K562 (cell line): Measurements from ENCODE around the gene ROBO1. TPM values are rescaled to one million over a fixed set of nuclear protein-coding genes. Genes with fewer than 3 reads are reported as not detected.

Source experiments
- ATAC-seq: fragments of 200-7000 bp; cut with Tn5 transposase; 3 replicates; pipeline ENCODE4 v1.9.1; 2020; ENCODE audit warnings: moderate library complexity
- BruUV-seq: library from RNA; stranded (reverse); fragments of 400-500 nt; replicated peaks from 2 replicates; lab custom pipeline; 2021; lab: Mats Ljungman, UMichigan
- CTCF ChIA-PET: fragments of 300-600 bp; formaldehyde crosslinking; extraction: SDS; loops from one replicate; lab custom pipeline; 2021; ENCODE audit warnings: low intra/inter-chr PET ratio; lab: Yijun Ruan, JAX
- POLR2A ChIA-PET: fragments of 300-600, 350-650 bp; sonication (Branson Sonifier 250); formaldehyde crosslinking; extraction: SDS; loops from one replicate; lab custom pipeline; 2021; ENCODE audit warnings: antibody characterized with exemption, inconsistent platforms; lab: Yijun Ruan, JAX
- DNase-seq, 4 experiments: peaks; one replicate each; pipeline versions ENCODE4 v3.0.0 to v3.0.0-alpha.2; 2011 to 2018; ENCODE audit warnings: low spot score in 3 of 4, mixed read lengths in 3 of 4; ENCODE audit errors: extremely low read depth in 1 of 4
- FAIRE-seq: peaks from 2 replicates; lab custom pipeline; 2011; peaks lifted over from hg19 to GRCh38; lab: Jason Lieb, UNC
- H2AFZ ChIP-seq: 2 replicates; pipeline ENCODE4 v1.6.0; 2011; ENCODE audit warnings: low read depth, low read length, control low read depth, inconsistent platforms
- H3K27ac ChIP-seq: fragments of 200-600 bp; 3 replicates; pipeline ENCODE4 v1.8.0; 2011; ENCODE audit warnings: low read depth, mild to moderate bottlenecking, control low read depth, inconsistent platforms, low read length, moderate library complexity, mixed read lengths; ENCODE audit errors: extremely low read depth
- H3K27me3 ChIP-seq, 2 experiments: fragments of 300-600 bp in 1 of 2; 2 replicates in 1 of 2; 3 replicates in 1 of 2; pipeline versions ENCODE4 v1.6.0 to v1.8.0; 2011; ENCODE audit warnings: inconsistent platforms in 2 of 2, low read length in 2 of 2, mild to moderate bottlenecking in 1 of 2, mixed read lengths in 1 of 2, moderate library complexity in 1 of 2; ENCODE audit not compliant: control insufficient read depth in 2 of 2, insufficient read depth in 2 of 2
- H3K36me3 ChIP-seq: fragments of 300-600 bp; 3 replicates; pipeline ENCODE4 v1.8.0; 2011; ENCODE audit warnings: mild to moderate bottlenecking, low read length, inconsistent platforms; ENCODE audit not compliant: control insufficient read depth, insufficient read depth
- H3K4me1 ChIP-seq, 2 experiments: fragments of 200-600 bp in 1 of 2; replicated peaks in 1 of 2; 2 replicates in 1 of 2; 3 replicates in 1 of 2; pipeline versions ENCODE4 v1.5.1 to v1.8.0; 2011; ENCODE audit warnings: inconsistent platforms in 2 of 2, low read length in 2 of 2, mild to moderate bottlenecking in 1 of 2, mixed read lengths in 1 of 2, moderate library complexity in 1 of 2; ENCODE audit not compliant: control insufficient read depth in 2 of 2, insufficient read depth in 2 of 2
- H3K4me2 ChIP-seq: 2 replicates; pipeline ENCODE4 v1.6.1; 2011; ENCODE audit warnings: low read length, control low read depth, inconsistent platforms, mixed read lengths; ENCODE audit not compliant: insufficient read depth
- H3K4me3 ChIP-seq: fragments of 200-600 bp; sonication (generic), shearing (Covaris generic); 2 replicates; pipeline ENCODE4 v1.5.1; 2016; ENCODE audit warnings: control low read depth, inconsistent platforms
- H3K79me2 ChIP-seq: fragments of 200-600 bp; 3 replicates; pipeline ENCODE4 v1.8.0; 2011; ENCODE audit warnings: low read length, inconsistent platforms; ENCODE audit not compliant: control insufficient read depth, insufficient read depth
- H3K9ac ChIP-seq, 2 experiments: 2 replicates each; pipeline versions ENCODE4 v1.6.0 to v1.6.1; 2011; ENCODE audit warnings: low read depth in 2 of 2, low read length in 2 of 2, control low read depth in 1 of 2, inconsistent platforms in 1 of 2, mild to moderate bottlenecking in 1 of 2, mixed read lengths in 1 of 2; ENCODE audit not compliant: insufficient read depth in 1 of 2
- H3K9me1 ChIP-seq: one replicate; pipeline ENCODE4 v1.6.0; 2011; ENCODE audit warnings: inconsistent platforms, mild to moderate bottlenecking, low read length, moderate library complexity; ENCODE audit not compliant: control insufficient read depth, insufficient read depth
- H3K9me3 ChIP-seq: replicated peaks from 2 replicates; pipeline ENCODE4 v1.5.1; 2011; ENCODE audit warnings: low read depth, low read length, inconsistent platforms; ENCODE audit not compliant: control insufficient read depth, insufficient read depth
- H4K20me1 ChIP-seq: replicated peaks from 2 replicates; pipeline ENCODE4 v1.6.1; 2011; ENCODE audit warnings: low read length, inconsistent platforms, mixed read lengths; ENCODE audit not compliant: control insufficient read depth, insufficient read depth
- ERF ChIP-seq: fragments of 450-650 bp; formaldehyde crosslinking; IDR thresholded peaks from 2 replicates; pipeline ENCODE4 v1.4.0; 2020; ENCODE audit warnings: mild to moderate bottlenecking, mixed read lengths
- GABPB2 ChIP-seq: fragments of 250-450 bp; sonication (Bioruptor Pico); conservative IDR thresholded peaks from 2 replicates; pipeline ENCODE4 v1.5.1; 2021; ENCODE audit warnings: mild to moderate bottlenecking
- NCOR1 ChIP-seq: fragments of 450-650 bp; IDR thresholded peaks from 2 replicates; pipeline ENCODE4 v1.6.1; 2016; ENCODE audit warnings: mild to moderate bottlenecking, moderate library complexity
- PPARD ChIP-seq: fragments of 250-450 bp; sonication (Bioruptor Pico); IDR thresholded peaks from 2 replicates; pipeline ENCODE4 v1.8.0; 2022; ENCODE audit warnings: inconsistent platforms, mild to moderate bottlenecking, moderate library complexity
- RBBP5 ChIP-seq: fragments of 200-600 bp; sonication (generic); IDR thresholded peaks from 2 replicates; pipeline ENCODE4 v1.6.1; 2012; ENCODE audit warnings: borderline replicate concordance, mild to moderate bottlenecking, low read length, control low read depth, inconsistent platforms; ENCODE audit not compliant: insufficient read depth, poor library complexity, severe bottlenecking
- TARDBP ChIP-seq: fragments of 450-650 bp; IDR thresholded peaks from 2 replicates; pipeline ENCODE4 v1.6.1; 2016
- ZKSCAN3 ChIP-seq: fragments of 250-450 bp; sonication (Bioruptor Pico); IDR thresholded peaks from 2 replicates; pipeline ENCODE4 v1.4.0; 2020
- ZNF197 ChIP-seq: fragments of 200-800 bp; sonication (Bioruptor generic); IDR thresholded peaks from 2 replicates; pipeline ENCODE4 v1.6.1; 2016; ENCODE audit warnings: low read depth, missing genetic modification characterization, missing compliant biosample characterization
- ZNF449 ChIP-seq: fragments of 250-450 bp; sonication (Bioruptor Pico); IDR thresholded peaks from 2 replicates; pipeline ENCODE4 v1.8.0; 2022; ENCODE audit warnings: moderate library complexity, mild to moderate bottlenecking, inconsistent platforms
- ZNF507 ChIP-seq: conservative IDR thresholded peaks from 2 replicates; pipeline ENCODE4 v1.6.1; 2017; ENCODE audit warnings: missing genetic modification characterization, missing compliant biosample characterization
- WGBS: fragments of 100-300 bp; shearing (Covaris generic); methylation state at CpG from one replicate; pipeline ENCODE4 v1.1.6; 2016; ENCODE audit warnings: low coverage, mixed read lengths; ENCODE audit not compliant: insufficient coverage; ENCODE audit errors: missing lambda C conversion rate; 5-methylcytosine and 5-hydroxymethylcytosine counted together
- in situ Hi-C: fragments of 300-500 bp; cut with MboI; formaldehyde crosslinking; loops from 4 replicates; pipeline ENCODE4 v1.15.0; 2018; ENCODE audit warnings: inconsistent platforms, mixed read lengths
- intact Hi-C: fragments of 100-400 bp; cut with micrococcal nuclease; formaldehyde crosslinking; loops from 2 replicates; pipeline ENCODE4 v1.14.2; 2022
- polyA plus RNA-seq, 8 experiments: library from polyadenylated mRNA; depleted of rRNA in 4 of 8; stranded (reverse) in 5 of 8; unstranded in 3 of 8; fragments of >200 nt; fragmentation: Nextera tagmentation in 2 of 8; fragmentation: Illumina TruSeq in 1 of 8; extraction: Ambion mirVana in 2 of 8; extraction: Trizol in 1 of 8; gene quantifications; 2 replicates each; pipeline versions ENCODE4 v1.2.1 to v1.2.3, GENCODE V29; 2011 to 2014; ENCODE audit warnings: inconsistent platforms in 1 of 8, missing spikeins in 1 of 8
- total RNA-seq, 7 experiments: library from RNA; depleted of rRNA in 6 of 7; stranded (reverse); fragments of >200 nt in 6 of 7; fragmentation: Illumina TruSeq in 2 of 7; extraction: Trizol in 2 of 7; gene quantifications; 2 replicates each; pipeline versions ENCODE4 v1.2.1 to v1.2.3, GENCODE V29; 2011 to 2021; ENCODE audit warnings: low replicate concordance in 1 of 7
- TF ChIP-seq, protein P1 (sequence below): IDR thresholded peaks from 3 replicates; pipeline ENCODE4 v1.6.1; 2011; ENCODE audit warnings: borderline replicate concordance, mild to moderate bottlenecking; ENCODE audit not compliant: insufficient read length, insufficient read depth
- TF ChIP-seq, protein P2 (sequence below): fragments of 250-450 bp; sonication (Bioruptor Pico); IDR thresholded peaks from 2 replicates; pipeline ENCODE4 v1.8.0; 2021; ENCODE audit warnings: moderate library complexity, mild to moderate bottlenecking, inconsistent platforms
- TF ChIP-seq, protein P3 (sequence below): sonication (generic); formaldehyde crosslinking; IDR thresholded peaks from 2 replicates; pipeline ENCODE4 v1.8.0; 2023; ENCODE audit warnings: mild to moderate bottlenecking, missing genetic modification reagents

Gene ROBO1
- total and polyA plus RNA-seq, 9 of the 15 experiments (the other 6 are each of a cell fraction or from before 2014, with no cell fraction given): 0.01 to 0.53 (median 0.17) TPM; not detected in 5

DNA sequence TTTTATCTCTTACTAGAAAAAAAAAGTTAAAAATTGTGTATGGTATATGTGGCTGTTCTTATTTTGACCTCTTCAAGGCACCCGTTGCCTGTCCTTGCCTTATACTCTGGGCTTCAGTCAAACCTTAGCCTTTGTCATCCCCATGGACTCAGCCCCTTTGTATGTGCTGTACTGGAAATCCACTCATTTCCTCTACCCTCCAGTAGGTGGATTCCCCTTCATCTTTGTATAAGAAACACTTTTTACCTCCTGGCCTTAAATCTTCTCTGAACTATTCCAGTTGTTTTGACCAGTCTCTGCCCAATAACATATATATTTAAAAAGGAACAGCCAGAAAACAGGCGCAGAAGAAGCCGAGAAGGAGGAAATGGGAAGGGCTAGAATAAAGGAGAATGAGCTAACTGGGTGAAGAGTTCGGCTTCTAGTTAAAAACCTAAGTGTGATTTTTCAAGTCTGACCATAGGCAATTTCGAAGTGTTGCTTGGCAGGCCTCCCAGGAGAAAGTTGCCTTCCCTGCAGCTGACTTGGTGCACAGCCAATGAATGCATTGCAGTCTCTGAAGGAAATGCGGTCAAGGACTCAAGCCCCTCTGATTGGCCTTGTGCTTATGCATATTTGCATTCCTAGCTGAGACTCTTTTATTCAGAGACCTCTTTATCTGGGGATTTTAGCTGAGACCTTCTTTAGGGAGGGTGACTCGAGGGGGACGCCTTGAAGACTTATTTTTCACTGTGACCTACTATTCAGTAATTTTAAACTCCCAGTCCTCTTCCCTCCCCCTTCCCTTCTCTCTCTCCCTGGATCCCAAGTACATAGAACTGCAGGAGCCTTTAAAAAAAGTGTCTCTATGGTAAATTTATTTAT, 277.4 kb downstream of the ROBO1 start:
- POLR2A ChIA-PET: no interaction called here
- no peak overlapping the region for H3K4me3 ChIP-seq
- intact Hi-C loops: no loop called here
- FAIRE-seq: no peak
- CTCF ChIA-PET: no interaction called here
- no peak overlapping the region for H3K27ac ChIP-seq
- in situ Hi-C loops: loop anchor here (25.0 kb wide), 1 partner anchor 828 kb away; no protein-coding TSS in a partner anchor
- no peaks in the 10 kb centered on the region for H3K79me2 ChIP-seq
- no peak for DNase-seq
- no peaks in the 10 kb centered on the region for H3K36me3 ChIP-seq
- H3K9me3 ChIP-seq: no peaks in the 10 kb centered on the region
- no peak overlapping the region for H3K9ac ChIP-seq
- H2AFZ ChIP-seq: no peak overlapping the region
- ATAC-seq: no peak
- WGBS: 2% methylated on average over 7 of the region's 8 CpGs
- no peaks in the 10 kb centered on the region for H3K4me1 ChIP-seq
- H4K20me1 ChIP-seq: no peaks in the 10 kb centered on the region
- BruUV-seq: no TSS peak
- H3K27me3 ChIP-seq: no peaks in the 10 kb centered on the region
- H3K4me2 ChIP-seq: no peak overlapping the region
- no peaks in the 10 kb centered on the region for H3K9me1 ChIP-seq
- TF ChIP-seq ZKSCAN3 (CRISPR knock-in tag): no peak
- TF ChIP-seq PPARD: no peak
- no peak for TF ChIP-seq ZNF507
- TF ChIP-seq, protein P1, sequence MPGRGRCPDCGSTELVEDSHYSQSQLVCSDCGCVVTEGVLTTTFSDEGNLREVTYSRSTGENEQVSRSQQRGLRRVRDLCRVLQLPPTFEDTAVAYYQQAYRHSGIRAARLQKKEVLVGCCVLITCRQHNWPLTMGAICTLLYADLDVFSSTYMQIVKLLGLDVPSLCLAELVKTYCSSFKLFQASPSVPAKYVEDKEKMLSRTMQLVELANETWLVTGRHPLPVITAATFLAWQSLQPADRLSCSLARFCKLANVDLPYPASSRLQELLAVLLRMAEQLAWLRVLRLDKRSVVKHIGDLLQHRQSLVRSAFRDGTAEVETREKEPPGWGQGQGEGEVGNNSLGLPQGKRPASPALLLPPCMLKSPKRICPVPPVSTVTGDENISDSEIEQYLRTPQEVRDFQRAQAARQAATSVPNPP: no peak
- no peak for TF ChIP-seq NCOR1
- no peak for TF ChIP-seq RBBP5
- no peak for TF ChIP-seq GABPB2
- TF ChIP-seq ZNF449 (CRISPR knock-in tag): no peak
- TF ChIP-seq TARDBP: no peak
- TF ChIP-seq, protein P2, sequence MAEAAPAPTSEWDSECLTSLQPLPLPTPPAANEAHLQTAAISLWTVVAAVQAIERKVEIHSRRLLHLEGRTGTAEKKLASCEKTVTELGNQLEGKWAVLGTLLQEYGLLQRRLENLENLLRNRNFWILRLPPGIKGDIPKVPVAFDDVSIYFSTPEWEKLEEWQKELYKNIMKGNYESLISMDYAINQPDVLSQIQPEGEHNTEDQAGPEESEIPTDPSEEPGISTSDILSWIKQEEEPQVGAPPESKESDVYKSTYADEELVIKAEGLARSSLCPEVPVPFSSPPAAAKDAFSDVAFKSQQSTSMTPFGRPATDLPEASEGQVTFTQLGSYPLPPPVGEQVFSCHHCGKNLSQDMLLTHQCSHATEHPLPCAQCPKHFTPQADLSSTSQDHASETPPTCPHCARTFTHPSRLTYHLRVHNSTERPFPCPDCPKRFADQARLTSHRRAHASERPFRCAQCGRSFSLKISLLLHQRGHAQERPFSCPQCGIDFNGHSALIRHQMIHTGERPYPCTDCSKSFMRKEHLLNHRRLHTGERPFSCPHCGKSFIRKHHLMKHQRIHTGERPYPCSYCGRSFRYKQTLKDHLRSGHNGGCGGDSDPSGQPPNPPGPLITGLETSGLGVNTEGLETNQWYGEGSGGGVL (CRISPR knock-in tag): no peak
- TF ChIP-seq, protein P3, sequence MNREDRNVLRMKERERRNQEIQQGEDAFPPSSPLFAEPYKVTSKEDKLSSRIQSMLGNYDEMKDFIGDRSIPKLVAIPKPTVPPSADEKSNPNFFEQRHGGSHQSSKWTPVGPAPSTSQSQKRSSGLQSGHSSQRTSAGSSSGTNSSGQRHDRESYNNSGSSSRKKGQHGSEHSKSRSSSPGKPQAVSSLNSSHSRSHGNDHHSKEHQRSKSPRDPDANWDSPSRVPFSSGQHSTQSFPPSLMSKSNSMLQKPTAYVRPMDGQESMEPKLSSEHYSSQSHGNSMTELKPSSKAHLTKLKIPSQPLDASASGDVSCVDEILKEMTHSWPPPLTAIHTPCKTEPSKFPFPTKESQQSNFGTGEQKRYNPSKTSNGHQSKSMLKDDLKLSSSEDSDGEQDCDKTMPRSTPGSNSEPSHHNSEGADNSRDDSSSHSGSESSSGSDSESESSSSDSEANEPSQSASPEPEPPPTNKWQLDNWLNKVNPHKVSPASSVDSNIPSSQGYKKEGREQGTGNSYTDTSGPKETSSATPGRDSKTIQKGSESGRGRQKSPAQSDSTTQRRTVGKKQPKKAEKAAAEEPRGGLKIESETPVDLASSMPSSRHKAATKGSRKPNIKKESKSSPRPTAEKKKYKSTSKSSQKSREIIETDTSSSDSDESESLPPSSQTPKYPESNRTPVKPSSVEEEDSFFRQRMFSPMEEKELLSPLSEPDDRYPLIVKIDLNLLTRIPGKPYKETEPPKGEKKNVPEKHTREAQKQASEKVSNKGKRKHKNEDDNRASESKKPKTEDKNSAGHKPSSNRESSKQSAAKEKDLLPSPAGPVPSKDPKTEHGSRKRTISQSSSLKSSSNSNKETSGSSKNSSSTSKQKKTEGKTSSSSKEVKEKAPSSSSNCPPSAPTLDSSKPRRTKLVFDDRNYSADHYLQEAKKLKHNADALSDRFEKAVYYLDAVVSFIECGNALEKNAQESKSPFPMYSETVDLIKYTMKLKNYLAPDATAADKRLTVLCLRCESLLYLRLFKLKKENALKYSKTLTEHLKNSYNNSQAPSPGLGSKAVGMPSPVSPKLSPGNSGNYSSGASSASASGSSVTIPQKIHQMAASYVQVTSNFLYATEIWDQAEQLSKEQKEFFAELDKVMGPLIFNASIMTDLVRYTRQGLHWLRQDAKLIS: no peak
- no peak for TF ChIP-seq ZNF197
- TF ChIP-seq ERF (CRISPR knock-in tag): no peak
